HG03565 (cell line): ENCODE results near the gene ZNF485.
"Not testable (repeated sequence)": the region's sequence is repeated elsewhere in the genome, so short reads cannot be mapped to it uniquely, and the experiment has no call there.

Source experiments
- ATAC-seq: cut with Tn5 transposase; IDR thresholded peaks from one replicate; pipeline ENCODE4 v1.9.1; 2021; ENCODE audit warnings: mild to moderate bottlenecking, moderate library complexity; ENCODE audit not compliant: unreplicated experiment

ZNF485 gene

GRCh38 chr10:43601576-43601975, 4.7 kb upstream of the ZNF485 start:
- ATAC-seq: not testable (repeated sequence)

GRCh38 chr10:43605850-43606322, 352 bp upstream of the ZNF485 start:
- ATAC-seq: no peak

GRCh38 chr10:43607199-43607573, 948 bp downstream of the ZNF485 start:
- ATAC-seq: no peak

- ATAC-seq: no peak
Observed at GRCh38 chr10:43610636-43611035, 4.4 kb downstream of the ZNF485 start.

GRCh38 chr10:43616697-43617370, 10.6 kb downstream of the ZNF485 start:
- ATAC-seq: no peak

GRCh38 chr10:43619368-43619767, 13.1 kb downstream of the ZNF485 start:
- no peak for ATAC-seq

- no peak for ATAC-seq
Observed at GRCh38 chr10:43622038-43622437, 15.8 kb downstream of the ZNF485 start.

GRCh38 chr10:43623351-43623750, 17.1 kb downstream of the ZNF485 start:
- no peak for ATAC-seq

GRCh38 chr10:43627942-43628341, 21.7 kb downstream of the ZNF485 start:
- ATAC-seq: no peak

- ATAC-seq: no peak
Observed at GRCh38 chr10:43628956-43629355, 22.7 kb downstream of the ZNF485 start.

- ATAC-seq: not testable (repeated sequence)
Observed at GRCh38 chr10:43635816-43636215, 29.6 kb downstream of the ZNF485 start.

GRCh38 chr10:43640603-43641002, 34.4 kb downstream of the ZNF485 start:
- no peak for ATAC-seq

- no peak for ATAC-seq
Observed at GRCh38 chr10:43644252-43644651, 38.0 kb downstream of the ZNF485 start.

- no peak for ATAC-seq
Observed at GRCh38 chr10:43645866-43646265, 39.6 kb downstream of the ZNF485 start.

GRCh38 chr10:43647576-43647975, 41.3 kb downstream of the ZNF485 start:
- no peak for ATAC-seq

GRCh38 chr10:43648095-43648397, 41.8 kb downstream of the ZNF485 start:
- peak; percentile 1 for ATAC-seq

- peak; percentile 99 for ATAC-seq
Observed at GRCh38 chr10:43648398-43649184, 42.4 kb downstream of the ZNF485 start, which contains the start of gene ZNF32. Gene ZNF32 (minus strand): TSS chr10:43648881. CDS start chr10:43646133, 2,748 bp downstream.

- ATAC-seq: no peak
Observed at GRCh38 chr10:43649185-43649523, 42.9 kb downstream of the ZNF485 start.

GRCh38 chr10:43653746-43654145, 47.5 kb downstream of the ZNF485 start:
- ATAC-seq: no peak

GRCh38 chr10:43655311-43655710, 49.1 kb downstream of the ZNF485 start:
- ATAC-seq: no peak

GRCh38 chr10:43658227-43658626, 52.0 kb downstream of the ZNF485 start:
- no peak for ATAC-seq

- ATAC-seq: no peak
Observed at GRCh38 chr10:43665054-43665453, 58.8 kb downstream of the ZNF485 start.
